DOHH2 (cell line): ENCODE data around the gene SLC48A1.

ENCODE experiments used
- CTCF ChIP-seq: fragments of 200-600 bp; sonication (generic); IDR thresholded peaks from one replicate; pipeline ENCODE4 v1.5.1; 2014; ENCODE audit warnings: antibody characterized with exemption, mild to moderate bottlenecking, low read depth, low read length; ENCODE audit not compliant: poor library complexity, severe bottlenecking
- EZH2phosphoT487 ChIP-seq: fragments of 200-600 bp; sonication (generic); IDR thresholded peaks from 2 replicates; pipeline ENCODE4 v1.6.1; 2017; ENCODE audit warnings: borderline replicate concordance, mild to moderate bottlenecking, antibody characterized with exemption, low read length, moderate library complexity, mixed read lengths

GRCh38 chr12:47821346-47821706, 48.3 kb downstream of the SLC48A1 start:
- no peak for TF ChIP-seq CTCF
- no peak for TF ChIP-seq EZH2phosphoT487
